Measurements from ENCODE around the gene SMARCA5. TPM values are rescaled to one million over a fixed set of nuclear protein-coding genes. Genes with fewer than 3 reads are reported as not detected.
"Not testable (repeated sequence)": the region's sequence is repeated elsewhere in the genome, so short reads cannot be mapped to it uniquely, and the experiment has no call there.

Gene SMARCA5
- total RNA-seq, 2 experiments from 2014 or later: 62.4 to 63.5 TPM

DNA sequence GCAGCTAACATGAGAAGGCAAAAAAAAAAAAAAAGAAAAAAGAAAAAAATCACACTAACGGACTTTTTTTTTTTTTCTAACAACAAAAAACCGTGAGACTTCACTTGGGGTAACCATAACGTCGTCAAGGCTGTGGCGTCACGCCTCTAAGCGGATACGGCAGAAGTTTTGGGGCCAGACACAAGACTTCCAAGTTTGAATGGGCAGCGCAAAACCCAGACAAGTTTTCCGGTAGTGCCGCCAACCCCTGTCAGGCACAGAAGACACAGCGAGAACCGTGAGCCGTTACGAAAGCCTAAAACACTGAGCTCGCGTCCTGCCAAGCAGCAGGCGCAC is 556 bp upstream of the SMARCA5 start:
- DNase-seq: no peak
- intact Hi-C loops (cut with micrococcal nuclease): loop anchor here (1.0 to 10.0 kb wide), 13 partner anchors 46 to 1877 kb away; partner anchors contain the start of genes ABCE1, ANAPC10, GAB1 and IL15

DNA sequence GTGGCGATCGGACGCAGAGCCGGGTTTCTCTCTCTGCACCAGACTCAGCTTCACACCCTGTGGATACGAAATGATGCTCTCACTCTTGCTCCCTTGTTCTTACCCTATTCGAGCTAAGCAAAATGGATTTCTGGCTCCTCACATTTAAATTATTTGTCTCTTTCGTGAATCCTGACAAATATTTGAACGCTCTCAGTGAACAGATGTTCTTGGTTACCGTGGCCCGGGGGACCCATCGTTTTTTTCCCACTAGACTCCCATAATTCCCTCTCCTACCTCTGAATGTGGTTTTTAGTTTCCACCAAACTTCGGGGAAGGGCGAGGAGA is 630 bp downstream of the SMARCA5 start:
- DNase-seq: no peak
- Mint-ChIP-seq H3K4me3 (peak overlapping the region; percentile 96), H3K27ac (peak overlapping the region; percentile 97), H3K4me1 (ENCODE audit: low read depth) (peaks cover 35% of the 10 kb centered on the region), H3K9me3 (no peaks in the 10 kb centered on the region), H3K36me3 (ENCODE audit: low read depth) (peaks cover 24% of the 10 kb centered on the region), H3K27me3 (ENCODE audit: low read depth) (no peaks in the 10 kb centered on the region)
- CTCF ChIA-PET: interaction anchor here (1.0 to 2.0 kb wide), 2 partner anchors 17 to 45 kb away, joined by 3 to 5 read pairs; no protein-coding TSS in a partner anchor
- intact Hi-C loops (cut with micrococcal nuclease): loop anchor here (5.0 to 10.0 kb wide), 4 partner anchors 817 to 1139 kb away; no protein-coding TSS in a partner anchor

More for the DNA sequence above, 556 bp upstream of the SMARCA5 start:
- CTCF ChIA-PET: no interaction called here
- peak overlapping the region; percentile 97 for H3K27ac Mint-ChIP-seq
- peaks cover 30% of the 10 kb centered on the region for H3K4me1 Mint-ChIP-seq (ENCODE audit: low read depth)
- H3K36me3 Mint-ChIP-seq (ENCODE audit: low read depth): peaks cover 19% of the 10 kb centered on the region
- no peaks in the 10 kb centered on the region for H3K27me3 Mint-ChIP-seq (ENCODE audit: low read depth)
- no peaks in the 10 kb centered on the region for H3K9me3 Mint-ChIP-seq
- H3K4me3 Mint-ChIP-seq: peak overlapping the region; percentile 96

DNA sequence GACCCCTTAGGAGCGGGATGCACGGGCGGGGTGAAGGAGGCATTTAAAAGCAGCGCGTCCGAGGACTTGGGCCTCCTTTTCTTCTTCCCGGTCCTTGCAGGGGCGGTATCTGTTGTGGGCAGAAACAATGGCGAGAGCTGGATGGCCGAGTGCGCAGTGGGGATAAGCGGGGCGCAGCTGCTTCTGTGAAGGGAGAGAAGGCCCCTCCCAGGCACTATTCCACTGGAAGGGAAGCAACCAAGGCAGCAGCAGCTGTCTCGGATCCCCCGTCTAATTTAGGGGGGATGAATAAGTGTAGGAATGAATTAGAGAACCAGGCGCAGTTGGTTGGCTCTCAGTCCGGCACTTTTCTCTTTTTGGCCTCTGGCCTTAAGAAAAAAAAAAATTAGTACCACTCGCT is 995 bp downstream of the SMARCA5 start:
- H3K27ac Mint-ChIP-seq: peak overlapping the region; percentile 97
- peak overlapping the region; percentile 96 for H3K4me3 Mint-ChIP-seq
- CTCF ChIA-PET: interaction anchor here (1.0 to 2.0 kb wide), 2 partner anchors 17 to 44 kb away, joined by 3 to 5 read pairs; no protein-coding TSS in a partner anchor
- intact Hi-C loops (cut with micrococcal nuclease): loop anchor here (5.0 to 10.0 kb wide), 4 partner anchors 817 to 1140 kb away; no protein-coding TSS in a partner anchor
- H3K27me3 Mint-ChIP-seq (ENCODE audit: low read depth): no peaks in the 10 kb centered on the region
- peak; percentile 18 for DNase-seq
- H3K36me3 Mint-ChIP-seq (ENCODE audit: low read depth): peaks cover 28% of the 10 kb centered on the region
- H3K9me3 Mint-ChIP-seq: no peaks in the 10 kb centered on the region
- peaks cover 39% of the 10 kb centered on the region for H3K4me1 Mint-ChIP-seq (ENCODE audit: low read depth)

DNA sequence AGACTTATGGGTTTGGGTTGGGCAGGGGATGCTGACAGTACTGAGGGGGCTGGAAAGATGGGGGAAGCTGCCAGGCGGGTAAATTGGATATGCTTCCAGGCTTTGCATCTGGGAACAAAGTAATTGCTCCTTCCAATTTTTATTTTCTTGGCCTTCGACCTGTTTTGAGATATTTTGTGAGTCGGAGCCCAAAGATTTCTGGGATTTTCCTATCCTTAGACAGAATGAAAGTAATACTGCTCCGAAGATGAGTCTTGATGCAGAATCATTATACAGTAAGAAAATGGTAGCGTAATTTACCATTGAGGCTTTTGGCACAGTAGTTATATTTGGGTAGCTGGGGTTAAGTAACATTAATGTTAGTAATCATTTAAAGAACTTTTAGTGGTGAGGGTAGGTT is 1.4 kb downstream of the SMARCA5 start:
- peak overlapping the region; percentile 96 for H3K4me3 Mint-ChIP-seq
- H3K27ac Mint-ChIP-seq: peak overlapping the region; percentile 97
- intact Hi-C loops (cut with micrococcal nuclease): loop anchor here (5.0 to 10.0 kb wide), 4 partner anchors 818 to 1140 kb away; no protein-coding TSS in a partner anchor
- DNase-seq: no peak
- H3K9me3 Mint-ChIP-seq: no peaks in the 10 kb centered on the region
- H3K27me3 Mint-ChIP-seq (ENCODE audit: low read depth): no peaks in the 10 kb centered on the region
- H3K36me3 Mint-ChIP-seq (ENCODE audit: low read depth): peaks cover 32% of the 10 kb centered on the region
- CTCF ChIA-PET: interaction anchor here (2.0 kb wide), 1 partner anchor 44 kb away, joined by 5 read pairs; no protein-coding TSS in a partner anchor
- peaks cover 43% of the 10 kb centered on the region for H3K4me1 Mint-ChIP-seq (ENCODE audit: low read depth)

DNA sequence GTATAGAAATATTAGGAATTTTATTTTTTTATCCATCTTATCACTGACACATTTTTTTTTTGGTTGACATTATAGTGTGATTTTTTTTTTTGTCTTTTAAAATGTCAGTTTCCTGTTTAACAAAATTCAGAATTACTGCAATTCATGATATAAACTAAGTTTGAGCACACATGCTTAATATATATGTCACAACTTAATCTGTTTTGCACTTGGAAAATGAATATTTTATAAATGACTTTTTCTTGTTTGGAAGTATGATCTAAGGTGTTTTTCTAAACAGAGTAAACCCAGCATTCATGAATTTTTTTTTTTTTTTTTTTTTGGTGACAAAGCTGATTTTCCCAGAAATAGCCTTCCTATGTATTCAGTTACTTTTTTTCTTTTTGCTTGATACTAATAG is 2.4 kb downstream of the SMARCA5 start:
- intact Hi-C loops (cut with micrococcal nuclease): loop anchor here (10.0 kb wide), 2 partner anchors 1111 to 1141 kb away; no protein-coding TSS in a partner anchor
- Mint-ChIP-seq H3K27me3 (ENCODE audit: low read depth) (no peaks in the 10 kb centered on the region), H3K9me3 (no peaks in the 10 kb centered on the region), H3K4me1 (ENCODE audit: low read depth) (peaks cover 51% of the 10 kb centered on the region), H3K27ac (peak overlapping the region; percentile 54), H3K36me3 (ENCODE audit: low read depth) (peaks cover 33% of the 10 kb centered on the region), H3K4me3 (peak overlapping the region; percentile 59)
- CTCF ChIA-PET: no interaction called here
- DNase-seq: no peak

DNA sequence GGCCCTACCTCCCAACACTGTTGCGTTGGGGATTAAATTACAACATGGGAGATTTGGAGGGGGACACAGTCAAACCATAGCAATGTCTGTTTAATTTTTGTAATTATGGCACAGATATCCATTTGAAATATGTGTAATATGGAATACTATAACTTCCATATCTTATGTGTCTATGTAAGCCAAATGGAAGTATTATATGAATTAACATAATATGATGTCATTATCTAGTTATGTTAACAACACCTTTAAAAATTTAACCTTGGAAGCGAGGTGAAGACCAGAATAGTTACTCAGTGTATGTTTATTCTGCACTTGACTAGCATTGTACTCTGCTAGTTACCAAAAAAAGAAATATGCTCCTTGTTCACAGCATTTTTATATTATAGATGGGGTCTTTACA is 4.3 kb downstream of the SMARCA5 start:
- no peak for DNase-seq
- intact Hi-C loops (cut with micrococcal nuclease): loop anchor here (10.0 kb wide), 2 partner anchors 1113 to 1143 kb away; no protein-coding TSS in a partner anchor
- H3K9me3 Mint-ChIP-seq: no peaks in the 10 kb centered on the region
- CTCF ChIA-PET: interaction anchor here (1.0 kb wide), 1 partner anchor 41 kb away, joined by 3 read pairs; no protein-coding TSS in a partner anchor
- H3K4me3 Mint-ChIP-seq: no peak overlapping the region
- no peak overlapping the region for H3K27ac Mint-ChIP-seq
- H3K4me1 Mint-ChIP-seq (ENCODE audit: low read depth): peaks cover 57% of the 10 kb centered on the region
- H3K27me3 Mint-ChIP-seq (ENCODE audit: low read depth): no peaks in the 10 kb centered on the region
- H3K36me3 Mint-ChIP-seq (ENCODE audit: low read depth): peaks cover 40% of the 10 kb centered on the region

DNA sequence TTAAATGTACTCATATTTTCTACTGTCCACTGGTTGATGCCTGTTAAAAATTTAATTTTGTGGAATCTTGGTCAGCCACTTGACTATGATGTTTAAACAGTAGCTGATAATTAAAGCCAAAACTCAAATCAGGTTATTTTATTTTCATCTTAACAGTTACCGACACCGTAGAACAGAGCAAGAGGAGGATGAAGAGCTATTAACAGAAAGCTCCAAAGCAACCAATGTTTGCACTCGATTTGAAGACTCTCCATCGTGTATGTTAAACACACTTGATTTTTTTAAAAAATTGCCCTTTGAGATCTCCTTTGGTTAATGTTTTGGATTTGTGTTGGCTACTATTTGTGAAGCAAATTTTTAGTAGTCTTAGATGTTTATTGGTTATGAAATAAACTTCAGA is 10.7 kb downstream of the SMARCA5 start:
- Mint-ChIP-seq H3K9me3 (no peaks in the 10 kb centered on the region), H3K27ac (no peak overlapping the region), H3K27me3 (ENCODE audit: low read depth) (no peaks in the 10 kb centered on the region), H3K4me3 (no peak overlapping the region), H3K36me3 (ENCODE audit: low read depth) (peaks cover 37% of the 10 kb centered on the region), H3K4me1 (ENCODE audit: low read depth) (peaks cover 42% of the 10 kb centered on the region)
- CTCF ChIA-PET: no interaction called here
- DNase-seq: no peak
- intact Hi-C loops (cut with micrococcal nuclease): no loop called here

DNA sequence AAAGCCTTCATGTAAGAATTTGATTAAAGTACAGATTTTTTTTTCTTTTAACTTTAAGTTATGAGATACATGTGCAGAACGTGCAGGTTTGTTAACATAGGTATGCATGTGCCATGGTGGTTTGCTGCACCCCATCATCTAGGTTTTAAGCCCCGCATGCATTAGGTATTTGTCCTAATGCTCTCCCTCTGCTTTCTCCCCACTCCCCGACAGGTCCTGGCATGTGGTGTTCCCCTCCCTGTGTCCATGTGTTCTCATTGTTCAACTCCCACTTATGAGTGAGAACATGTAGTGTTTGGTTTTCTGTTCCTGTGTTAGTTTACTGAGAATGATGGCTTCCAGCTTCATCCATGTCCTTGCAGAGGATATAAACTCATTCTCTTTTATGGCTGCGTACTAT is 14.5 kb downstream of the SMARCA5 start:
- H3K27me3 Mint-ChIP-seq (ENCODE audit: low read depth); DNase-seq; H3K4me3 Mint-ChIP-seq; H3K9me3 Mint-ChIP-seq; intact Hi-C loops (cut with micrococcal nuclease); CTCF ChIA-PET: not testable (repeated sequence)
- Mint-ChIP-seq H3K27ac (peak overlapping the region; percentile 70), H3K4me1 (ENCODE audit: low read depth) (peaks cover 19% of the 10 kb centered on the region), H3K36me3 (ENCODE audit: low read depth) (peaks cover 46% of the 10 kb centered on the region)

DNA sequence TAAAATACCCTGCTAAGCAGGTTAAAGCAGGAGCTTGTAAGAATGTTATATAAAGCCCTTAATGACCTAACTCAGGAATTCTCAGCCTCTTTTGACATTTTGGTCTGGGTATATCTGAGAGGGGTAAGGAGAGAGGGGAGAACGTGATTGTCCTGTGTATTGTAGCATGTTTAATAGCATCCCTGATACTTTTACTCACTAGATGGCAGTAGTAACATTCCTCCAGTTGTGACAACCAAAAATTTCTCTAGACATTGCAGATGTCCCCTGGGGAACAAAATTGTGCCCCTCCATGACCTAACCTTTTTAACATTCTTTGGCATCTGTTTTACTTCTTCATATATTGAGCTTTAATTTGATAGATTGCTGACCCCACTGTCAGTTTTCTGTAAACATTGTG is 17.9 kb downstream of the SMARCA5 start:
- CTCF ChIA-PET: interaction anchor here (0.6 to 1.3 kb wide), 5 partner anchors 17 to 332 kb away, joined by 3 to 4 read pairs (median 3); partner anchors contain the start of gene SMARCA5
- DNase-seq: no peak
- H3K9me3 Mint-ChIP-seq: no peaks in the 10 kb centered on the region
- intact Hi-C loops (cut with micrococcal nuclease): no loop called here
- H3K4me3 Mint-ChIP-seq: no peak overlapping the region
- H3K27ac Mint-ChIP-seq: no peak overlapping the region
- peaks cover 12% of the 10 kb centered on the region for H3K4me1 Mint-ChIP-seq (ENCODE audit: low read depth)
- no peaks in the 10 kb centered on the region for H3K27me3 Mint-ChIP-seq (ENCODE audit: low read depth)
- H3K36me3 Mint-ChIP-seq (ENCODE audit: low read depth): peaks cover 46% of the 10 kb centered on the region

DNA sequence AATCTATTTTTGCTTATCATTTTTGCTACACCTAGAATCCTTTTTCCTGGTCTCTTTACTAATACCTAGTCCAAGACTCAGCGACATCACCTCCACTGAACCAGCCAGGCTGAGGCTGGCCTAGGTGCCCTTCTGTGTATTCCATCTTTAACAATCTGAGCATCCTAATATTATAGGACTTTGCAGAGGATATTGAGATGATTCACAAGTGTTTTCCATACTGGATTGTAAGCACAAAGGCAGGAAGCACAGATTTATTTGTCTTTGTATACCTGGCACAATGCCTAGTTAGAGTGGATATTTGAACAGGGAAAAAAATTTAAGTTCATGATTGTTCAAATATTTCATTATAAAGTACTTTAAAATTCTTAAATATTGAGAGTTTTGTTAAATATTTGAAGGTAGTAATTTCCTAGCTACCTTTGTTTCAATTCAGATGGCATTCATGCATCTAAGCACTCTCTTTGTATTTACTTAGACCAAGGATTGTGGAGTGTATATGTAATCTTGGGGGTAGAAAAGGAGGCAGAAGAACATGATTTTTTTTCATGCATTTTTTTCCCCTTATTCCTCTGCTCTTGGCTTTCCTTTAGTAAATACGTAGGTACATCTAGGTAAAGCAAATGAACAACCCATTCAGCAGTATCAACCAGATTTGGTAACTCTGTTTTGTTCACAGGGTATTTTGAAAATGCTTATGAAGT is 18.4 kb downstream of the SMARCA5 start:
- H3K36me3 Mint-ChIP-seq (ENCODE audit: low read depth): peaks cover 44% of the 10 kb centered on the region
- no peaks in the 10 kb centered on the region for H3K9me3 Mint-ChIP-seq
- no peak for DNase-seq
- no peaks in the 10 kb centered on the region for H3K27me3 Mint-ChIP-seq (ENCODE audit: low read depth)
- H3K4me1 Mint-ChIP-seq (ENCODE audit: low read depth): peaks cover 9% of the 10 kb centered on the region
- intact Hi-C loops (cut with micrococcal nuclease): no loop called here
- CTCF ChIA-PET: interaction anchor here (0.6 to 1.3 kb wide), 4 partner anchors 18 to 332 kb away, joined by 3 to 4 read pairs (median 3); partner anchors contain the start of gene SMARCA5
- no peak overlapping the region for H3K4me3 Mint-ChIP-seq
- H3K27ac Mint-ChIP-seq: no peak overlapping the region

DNA sequence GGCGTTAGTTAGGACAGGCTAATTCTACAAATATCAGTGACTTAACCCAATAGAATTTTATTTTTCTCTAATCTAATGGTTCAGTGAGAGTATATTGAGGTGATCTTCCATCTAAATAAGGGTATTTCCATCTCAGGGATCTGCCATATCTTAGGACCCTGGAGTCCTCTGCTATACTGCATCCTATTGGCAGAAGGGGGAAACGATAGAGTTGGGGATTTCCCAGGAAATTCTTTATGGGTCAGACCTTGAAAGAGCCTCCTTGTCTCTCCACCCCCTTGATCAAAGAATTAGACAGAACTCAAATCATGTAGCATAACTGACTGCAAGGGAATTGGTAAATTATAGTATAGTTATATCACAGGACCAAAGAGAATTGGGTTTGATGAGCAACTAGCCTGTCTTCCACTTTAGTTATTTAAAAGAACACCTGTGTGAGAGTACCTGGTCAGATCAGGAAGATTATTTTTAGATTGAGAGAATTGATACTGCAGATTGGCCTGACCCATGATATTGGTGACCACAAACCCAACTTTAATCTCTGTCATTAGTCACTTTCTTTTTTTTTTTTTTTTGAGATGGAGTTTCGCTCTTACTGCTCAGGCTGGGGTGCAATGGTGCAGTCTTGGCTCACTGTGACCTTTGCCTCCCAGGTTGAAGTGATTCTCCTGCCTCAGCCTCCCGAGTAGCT is 25.6 kb downstream of the SMARCA5 start:
- H3K9me3 Mint-ChIP-seq: no peaks in the 10 kb centered on the region
- H3K4me3 Mint-ChIP-seq: no peak overlapping the region
- CTCF ChIA-PET: no interaction called here
- H3K27me3 Mint-ChIP-seq (ENCODE audit: low read depth): no peaks in the 10 kb centered on the region
- peaks cover 19% of the 10 kb centered on the region for H3K4me1 Mint-ChIP-seq (ENCODE audit: low read depth)
- no peak overlapping the region for H3K27ac Mint-ChIP-seq
- intact Hi-C loops (cut with micrococcal nuclease): no loop called here
- H3K36me3 Mint-ChIP-seq (ENCODE audit: low read depth): peaks cover 52% of the 10 kb centered on the region
- DNase-seq: peak; percentile 10

DNA sequence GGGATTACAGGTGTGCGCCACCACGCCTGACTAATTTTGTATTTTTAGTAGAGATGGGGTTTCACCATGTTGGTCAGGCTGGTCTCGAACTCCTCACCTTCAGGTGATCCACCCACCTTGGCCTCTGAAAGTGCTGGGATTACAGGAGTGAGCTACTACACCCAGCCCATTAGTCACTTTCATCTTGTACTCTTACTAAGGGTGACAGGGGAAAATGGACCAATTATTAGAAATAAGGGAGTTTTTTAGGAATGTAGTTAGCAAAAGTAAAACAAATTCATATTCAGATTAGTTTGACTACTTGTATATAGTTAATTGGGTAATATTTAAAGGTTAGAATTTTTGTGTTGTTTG is 26.1 kb downstream of the SMARCA5 start:
- intact Hi-C loops (cut with micrococcal nuclease): no loop called here
- Mint-ChIP-seq H3K36me3 (ENCODE audit: low read depth) (peaks cover 56% of the 10 kb centered on the region), H3K9me3 (no peaks in the 10 kb centered on the region), H3K4me1 (ENCODE audit: low read depth) (peaks cover 19% of the 10 kb centered on the region), H3K27ac (no peak overlapping the region), H3K4me3 (no peak overlapping the region), H3K27me3 (ENCODE audit: low read depth) (no peaks in the 10 kb centered on the region)
- no peak for DNase-seq
- CTCF ChIA-PET: no interaction called here

Data from activated naive CD4-positive, alpha-beta T cell treated with anti-CD3 and anti-CD28 coated beads for 36 hours (primary cell).